ENCODE results near the gene FAM32A.

FAM32A gene

GRCh38 chr19:16207490-16208025 is 22.3 kb downstream of the FAM32A start:
- Histone ChIP-seq H3K27me3 (ENCODE audit: low read depth, low read length) (no peaks in the 10 kb centered on the region), H3K4me1 (ENCODE audit: low read length) (peaks cover 20% of the 10 kb centered on the region), H4K20me1 (ENCODE audit: insufficient read depth, low read length) (no peaks in the 10 kb centered on the region), H3K9ac (ENCODE audit: low read length) (no peak overlapping the region), H3K4me3 (ENCODE audit: low read length) (no peak overlapping the region), H3K9me3 (ENCODE audit: insufficient read depth, low read length) (no peaks in the 10 kb centered on the region), H2AFZ (ENCODE audit: low read depth, low read length) (no peak overlapping the region), H3K36me3 (replicated peaks; ENCODE audit: low read depth, low read length) (peaks cover 76% of the 10 kb centered on the region), H3K4me2 (ENCODE audit: low read length) (no peak overlapping the region), H3K79me2 (ENCODE audit: low read length) (peaks cover 23% of the 10 kb centered on the region), H3K27ac (ENCODE audit: low read length) (no peak overlapping the region)
- TF ChIP-seq CTCF (IDR thresholded peaks at IDR 0.05; ENCODE audit: low read depth, low read length) = no peak

GRCh38 chr19:16208064-16208759 is 23.0 kb downstream of the FAM32A start:
- Histone ChIP-seq H3K36me3 (replicated peaks; ENCODE audit: low read depth, low read length) (peaks cover 81% of the 10 kb centered on the region), H3K27me3 (ENCODE audit: low read depth, low read length) (no peaks in the 10 kb centered on the region), H3K4me1 (ENCODE audit: low read length) (peaks cover 13% of the 10 kb centered on the region), H3K4me2 (ENCODE audit: low read length) (no peak overlapping the region), H4K20me1 (ENCODE audit: insufficient read depth, low read length) (no peaks in the 10 kb centered on the region), H3K9me3 (ENCODE audit: insufficient read depth, low read length) (no peaks in the 10 kb centered on the region), H3K27ac (ENCODE audit: low read length) (no peak overlapping the region), H2AFZ (ENCODE audit: low read depth, low read length) (no peak overlapping the region), H3K79me2 (ENCODE audit: low read length) (peaks cover 23% of the 10 kb centered on the region), H3K9ac (ENCODE audit: low read length) (no peak overlapping the region), H3K4me3 (ENCODE audit: low read length) (no peak overlapping the region)
- TF ChIP-seq EZH2phosphoT487 (IDR thresholded peaks at IDR 0.05; ENCODE audit: low read depth) (no peak), CTCF (IDR thresholded peaks at IDR 0.05; ENCODE audit: low read depth, low read length) (no peak)

GRCh38 chr19:16208847-16209665 is 23.8 kb downstream of the FAM32A start:
- no peak for TF ChIP-seq CTCF (IDR thresholded peaks at IDR 0.05; ENCODE audit: low read depth, low read length)
- TF ChIP-seq EZH2phosphoT487 (IDR thresholded peaks at IDR 0.05; ENCODE audit: low read depth) = no peak
- peaks cover 5% of the 10 kb centered on the region for H3K4me1 ChIP-seq (ENCODE audit: low read length)
- H3K9ac ChIP-seq (ENCODE audit: low read length) = no peak overlapping the region
- no peaks in the 10 kb centered on the region for H3K27me3 ChIP-seq (ENCODE audit: low read depth, low read length)
- no peak overlapping the region for H2AFZ ChIP-seq (ENCODE audit: low read depth, low read length)
- peaks cover 15% of the 10 kb centered on the region; the same call in 1 of the 2 replicates for H3K79me2 ChIP-seq (ENCODE audit: low read length)
- H3K27ac ChIP-seq (ENCODE audit: low read length) = no peak overlapping the region
- no peak overlapping the region for H3K4me3 ChIP-seq (ENCODE audit: low read length)
- peaks cover 78% of the 10 kb centered on the region for H3K36me3 ChIP-seq (replicated peaks; ENCODE audit: low read depth, low read length)
- H3K4me2 ChIP-seq (ENCODE audit: low read length) = no peak overlapping the region
- no peaks in the 10 kb centered on the region for H3K9me3 ChIP-seq (ENCODE audit: insufficient read depth, low read length)
- H4K20me1 ChIP-seq (ENCODE audit: insufficient read depth, low read length) = no peaks in the 10 kb centered on the region

GRCh38 chr19:16210168-16210567 is 25.0 kb downstream of the FAM32A start:
- H3K9ac ChIP-seq (ENCODE audit: low read length) = no peak overlapping the region
- no peaks in the 10 kb centered on the region for H3K9me3 ChIP-seq (ENCODE audit: insufficient read depth, low read length)
- no peak overlapping the region for H3K27ac ChIP-seq (ENCODE audit: low read length)
- H3K4me2 ChIP-seq (ENCODE audit: low read length) = no peak overlapping the region
- H3K79me2 ChIP-seq (ENCODE audit: low read length) = peaks cover 11% of the 10 kb centered on the region; the same call in 1 of the 2 replicates
- TF ChIP-seq CTCF (IDR thresholded peaks at IDR 0.05; ENCODE audit: low read depth, low read length) (no peak), EZH2phosphoT487 (IDR thresholded peaks at IDR 0.05; ENCODE audit: low read depth) (no peak)
- no peak overlapping the region for H3K4me3 ChIP-seq (ENCODE audit: low read length)
- H3K36me3 ChIP-seq (replicated peaks; ENCODE audit: low read depth, low read length) = peaks cover 75% of the 10 kb centered on the region
- H3K27me3 ChIP-seq (ENCODE audit: low read depth, low read length) = no peaks in the 10 kb centered on the region
- no peaks in the 10 kb centered on the region for H3K4me1 ChIP-seq (ENCODE audit: low read length)
- no peaks in the 10 kb centered on the region for H4K20me1 ChIP-seq (ENCODE audit: insufficient read depth, low read length)
- H2AFZ ChIP-seq (ENCODE audit: low read depth, low read length) = no peak overlapping the region
